PC-9 (cell line): ENCODE data around the gene HMG20A. TPM values are rescaled to one million over a fixed set of nuclear protein-coding genes. Genes with fewer than 3 reads are reported as not detected.

Experiments used
- BruUV-seq: library from RNA; stranded (reverse); fragments of 400-500 nt; replicated peaks from 2 replicates; lab custom pipeline; 2021; lab: Mats Ljungman, UMichigan
- CTCF ChIA-PET: fragments of 300-600 bp; sonication (Branson Sonifier 250); formaldehyde crosslinking; loops from one replicate; lab custom pipeline; 2022; ENCODE audit warnings: antibody characterized with exemption; lab: Charles Lee
- POLR2A ChIA-PET: fragments of 300-600 bp; sonication (Branson Sonifier 250); formaldehyde crosslinking; loops from one replicate; lab custom pipeline; 2022; ENCODE audit warnings: antibody characterized with exemption; ENCODE audit not compliant: unreplicated experiment; lab: Charles Lee
- DNase-seq, 2 experiments: peaks; one replicate each; pipeline versions ENCODE4 v3.0.0 to v3.0.0-alpha.2; 2015 to 2022; ENCODE audit warnings: mixed read lengths in 1 of 2
- H2AFZ ChIP-seq: fragments of 200-600 bp; sonication (generic); 2 replicates; pipeline ENCODE4 v1.8.1; 2017; ENCODE audit warnings: antibody characterized with exemption
- H3F3A ChIP-seq: fragments of 200-600 bp; sonication (generic); 2 replicates; pipeline ENCODE4 v1.8.1; 2017; ENCODE audit warnings: antibody characterized with exemption, mild to moderate bottlenecking, low read depth; ENCODE audit not compliant: insufficient read depth
- H3K27ac ChIP-seq: fragments of 200-600 bp; sonication (generic); 2 replicates; pipeline ENCODE4 v1.6.1; 2016; ENCODE audit warnings: mixed run types
- H3K27me3 ChIP-seq: fragments of 200-600 bp; sonication (generic); 2 replicates; pipeline ENCODE4 v1.6.1; 2016; ENCODE audit warnings: low read depth, mixed run types; ENCODE audit not compliant: insufficient read depth
- H3K36me3 ChIP-seq: fragments of 200-600 bp; sonication (generic); 2 replicates; pipeline ENCODE4 v1.6.1; 2016; ENCODE audit warnings: low read depth, mixed run types
- H3K4me1 ChIP-seq: fragments of 200-600 bp; sonication (generic); replicated peaks from 2 replicates; pipeline ENCODE4 v1.6.1; 2016; ENCODE audit warnings: mixed run types; ENCODE audit not compliant: insufficient read depth
- H3K4me2 ChIP-seq: fragments of 200-600 bp; sonication (generic); 2 replicates; pipeline ENCODE4 v1.6.1; 2017; ENCODE audit warnings: mixed run types
- H3K4me3 ChIP-seq: fragments of 200-600 bp; sonication (generic); 2 replicates; pipeline ENCODE4 v1.6.1; 2016; ENCODE audit warnings: mixed run types
- H3K79me2 ChIP-seq: fragments of 200-600 bp; sonication (generic); 2 replicates; pipeline ENCODE4 v1.6.1; 2017; ENCODE audit warnings: low read depth, mixed run types
- H3K9me2 ChIP-seq: fragments of 200-600 bp; sonication (generic); 2 replicates; pipeline ENCODE4 v1.8.1; 2017; ENCODE audit warnings: mild to moderate bottlenecking; ENCODE audit not compliant: insufficient read depth
- H3K9me3 ChIP-seq: fragments of 200-600 bp; sonication (generic); 2 replicates; pipeline ENCODE4 v1.8.1; 2016; ENCODE audit warnings: low read depth; ENCODE audit not compliant: insufficient read depth
- H4K20me1 ChIP-seq: fragments of 200-600 bp; sonication (generic); 2 replicates; pipeline ENCODE4 v1.8.1; 2017; ENCODE audit not compliant: insufficient read depth
- EZH2 ChIP-seq: fragments of 200-600 bp; sonication (generic); IDR thresholded peaks from 2 replicates; pipeline ENCODE4 v1.8.0; 2017; ENCODE audit warnings: antibody characterized with exemption, low read depth
- intact Hi-C: fragments of 100-400 bp; cut with micrococcal nuclease; formaldehyde crosslinking; loops from one replicate; pipeline ENCODE4 v1.10.0; 2022; ENCODE audit not compliant: unreplicated experiment
- total RNA-seq: library from RNA; stranded (reverse); gene quantifications from 2 replicates; pipeline ENCODE4 v1.2.3, GENCODE V29; 2021
- TF ChIP-seq, protein P1 (sequence below): fragments of 200-600 bp; sonication (generic); conservative IDR thresholded peaks from 2 replicates; pipeline ENCODE4 v1.6.1; 2017; ENCODE audit warnings: mixed run types, antibody characterized with exemption, mild to moderate bottlenecking, moderate library complexity

HMG20A gene
- total RNA-seq, 1 experiment from 2014 or later: 33.4 TPM

DNA sequence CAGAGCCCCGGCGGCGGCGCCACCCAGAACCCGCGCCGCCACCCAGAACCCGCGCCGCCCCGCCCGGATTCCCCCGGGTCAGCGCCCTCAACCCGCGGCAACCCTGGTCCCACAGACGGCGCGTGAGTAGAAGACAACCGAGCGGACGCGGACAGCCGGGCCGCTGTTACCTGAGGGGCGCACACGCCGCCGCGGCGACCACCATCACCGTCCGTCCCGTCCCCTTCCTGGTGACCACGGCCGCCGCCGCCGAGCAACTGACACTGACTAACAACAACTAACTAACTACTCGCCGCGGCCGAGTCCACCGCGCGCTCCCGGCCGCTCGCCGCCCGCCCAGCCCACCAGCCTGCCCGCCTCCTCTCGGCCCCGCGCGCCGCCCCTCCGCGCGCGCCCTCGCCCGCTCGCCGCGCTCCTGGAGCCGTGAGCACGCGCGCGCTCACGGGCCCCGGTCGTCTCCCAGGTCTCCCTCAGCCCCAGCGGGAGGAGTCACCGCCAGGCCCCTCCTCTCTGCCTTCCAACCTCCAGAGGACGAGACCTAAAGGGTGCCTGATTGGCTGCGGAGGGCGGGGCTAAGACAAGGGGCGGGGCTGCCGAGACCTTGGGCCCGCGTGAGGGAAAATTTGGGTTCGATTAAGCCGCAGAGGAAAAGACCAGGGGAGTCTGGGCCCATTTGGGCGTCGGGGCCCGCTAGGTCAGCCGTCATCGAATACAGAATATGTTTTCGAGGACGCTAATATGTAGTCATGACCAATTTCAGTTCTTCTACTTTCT lies 665 bp upstream of the HMG20A start, which contains the start of gene PEAK1:
PEAK1 (minus strand) TSS at position 269 of the 774 bp plus-strand sequence. CDS start 238,178 bp downstream, outside the sequence.
- POLR2A ChIA-PET: interaction anchor here (0.6 kb wide), 1 partner anchor 351 kb away, joined by 4 read pairs; no protein-coding TSS in a partner anchor
- no peaks in the 10 kb centered on the region for H3K9me2 ChIP-seq
- H3K4me3 ChIP-seq: peak within 1 kb of the TSS; percentile 92
- CTCF ChIA-PET: interaction anchor here (0.6 kb wide), 1 partner anchor 327 kb away, joined by 14 read pairs; no protein-coding TSS in a partner anchor
- peaks cover 14% of the 10 kb centered on the region; the same call in 1 of the 2 replicates for H4K20me1 ChIP-seq
- DNase-seq: peak; percentile 94 to 98
- H3K27me3 ChIP-seq: no peaks in the 10 kb centered on the region
- no TSS peak for BruUV-seq
- no peaks in the 10 kb centered on the region for H3K9me3 ChIP-seq
- H3K36me3 ChIP-seq: no peaks in the 10 kb centered on the region; the same call in 1 of the 2 replicates
- peak within 1 kb of the TSS; percentile 86 for H2AFZ ChIP-seq
- intact Hi-C loops: loop anchor here (5.0 kb wide), 1 partner anchor 122 kb away; no protein-coding TSS in a partner anchor
- peak within 1 kb of the TSS; percentile 65 for H3K27ac ChIP-seq
- H3F3A ChIP-seq: no peaks in the 10 kb centered on the region
- H3K4me2 ChIP-seq: peak within 1 kb of the TSS; percentile 97
- no peak for TF ChIP-seq EZH2
- TF ChIP-seq, protein P1, sequence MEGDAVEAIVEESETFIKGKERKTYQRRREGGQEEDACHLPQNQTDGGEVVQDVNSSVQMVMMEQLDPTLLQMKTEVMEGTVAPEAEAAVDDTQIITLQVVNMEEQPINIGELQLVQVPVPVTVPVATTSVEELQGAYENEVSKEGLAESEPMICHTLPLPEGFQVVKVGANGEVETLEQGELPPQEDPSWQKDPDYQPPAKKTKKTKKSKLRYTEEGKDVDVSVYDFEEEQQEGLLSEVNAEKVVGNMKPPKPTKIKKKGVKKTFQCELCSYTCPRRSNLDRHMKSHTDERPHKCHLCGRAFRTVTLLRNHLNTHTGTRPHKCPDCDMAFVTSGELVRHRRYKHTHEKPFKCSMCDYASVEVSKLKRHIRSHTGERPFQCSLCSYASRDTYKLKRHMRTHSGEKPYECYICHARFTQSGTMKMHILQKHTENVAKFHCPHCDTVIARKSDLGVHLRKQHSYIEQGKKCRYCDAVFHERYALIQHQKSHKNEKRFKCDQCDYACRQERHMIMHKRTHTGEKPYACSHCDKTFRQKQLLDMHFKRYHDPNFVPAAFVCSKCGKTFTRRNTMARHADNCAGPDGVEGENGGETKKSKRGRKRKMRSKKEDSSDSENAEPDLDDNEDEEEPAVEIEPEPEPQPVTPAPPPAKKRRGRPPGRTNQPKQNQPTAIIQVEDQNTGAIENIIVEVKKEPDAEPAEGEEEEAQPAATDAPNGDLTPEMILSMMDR: no peak
- peaks cover 66% of the 10 kb centered on the region for H3K79me2 ChIP-seq
- H3K4me1 ChIP-seq: peaks cover 39% of the 10 kb centered on the region

DNA sequence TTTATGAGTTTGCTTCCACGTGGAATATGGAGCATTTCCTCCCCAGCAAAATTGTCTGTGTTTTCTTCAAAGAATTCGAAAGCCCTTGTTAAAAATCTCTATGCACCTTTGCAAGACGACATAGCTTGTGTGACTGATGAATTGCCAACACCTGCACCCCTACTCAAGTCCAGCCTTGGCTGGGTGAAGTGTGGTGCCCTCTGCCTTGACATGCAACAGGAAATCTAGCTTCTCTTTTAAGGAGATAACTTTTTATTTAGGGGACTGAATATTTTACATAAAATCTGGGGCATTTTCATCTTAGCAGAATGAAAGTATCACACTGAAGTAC lies 647 bp downstream of the HMG20A start:
- H3K27me3 ChIP-seq: no peaks in the 10 kb centered on the region
- peak in 1 of 2 experiments; percentile 1 for DNase-seq
- BruUV-seq: no TSS peak
- no peaks in the 10 kb centered on the region; the same call in 1 of the 2 replicates for H3K36me3 ChIP-seq
- H3F3A ChIP-seq: no peaks in the 10 kb centered on the region
- H3K4me1 ChIP-seq: peaks cover 39% of the 10 kb centered on the region
- H3K79me2 ChIP-seq: peaks cover 75% of the 10 kb centered on the region
- no peaks in the 10 kb centered on the region for H3K9me2 ChIP-seq
- ChIA-PET POLR2A (no interaction called here), CTCF (no interaction called here)
- H3K9me3 ChIP-seq: no peaks in the 10 kb centered on the region
- TF ChIP-seq EZH2: no peak
- TF ChIP-seq, protein P1: no peak
- peak overlapping the region; percentile 79; the same call in 1 of the 2 replicates for H2AFZ ChIP-seq
- H4K20me1 ChIP-seq: peaks cover 22% of the 10 kb centered on the region
- intact Hi-C loops: loop anchor here (5.0 kb wide), 1 partner anchor 121 kb away; no protein-coding TSS in a partner anchor
- peak overlapping the region; percentile 60 for H3K4me3 ChIP-seq
- H3K27ac ChIP-seq: no peak overlapping the region
- peak overlapping the region; percentile 90 for H3K4me2 ChIP-seq

DNA sequence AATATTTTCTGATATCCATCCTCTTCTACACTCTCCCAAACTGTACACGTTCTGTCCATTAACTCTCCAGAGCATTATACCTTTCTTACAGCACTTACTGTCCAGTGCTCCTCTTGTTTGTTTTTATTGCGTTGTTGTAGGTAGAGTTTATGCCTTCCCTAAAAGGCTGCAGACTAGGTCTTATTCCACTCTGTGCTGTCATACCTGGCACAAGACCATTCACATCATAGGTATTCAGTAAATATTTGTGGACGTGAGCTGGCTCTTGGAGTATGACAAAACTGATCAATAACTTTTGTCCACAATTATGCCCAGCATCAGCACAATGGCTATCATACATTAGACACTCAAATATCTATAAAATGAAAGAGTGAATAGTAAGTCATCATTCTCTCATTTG lies 4.4 kb downstream of the HMG20A start:
- Histone ChIP-seq H3K9me3 (no peaks in the 10 kb centered on the region), H4K20me1 (peaks cover 22% of the 10 kb centered on the region), H3K4me2 (no peak overlapping the region), H2AFZ (no peak overlapping the region), H3K9me2 (no peaks in the 10 kb centered on the region), H3F3A (no peaks in the 10 kb centered on the region), H3K27me3 (no peaks in the 10 kb centered on the region), H3K79me2 (peaks cover 76% of the 10 kb centered on the region), H3K36me3 (no peaks in the 10 kb centered on the region; the same call in 1 of the 2 replicates), H3K4me1 (peaks cover 17% of the 10 kb centered on the region), H3K27ac (no peak overlapping the region), H3K4me3 (no peak overlapping the region)
- ChIA-PET POLR2A (no interaction called here), CTCF (no interaction called here)
- TF ChIP-seq, protein P1: no peak
- TF ChIP-seq EZH2: no peak
- no TSS peak for BruUV-seq
- no peak for DNase-seq
- intact Hi-C loops: no loop called here
